LNCAP (cell line): ENCODE data around the gene NPAS3.

ENCODE experiments used
- TF ChIP-seq, protein P1 (sequence below): fragments of 450-650 bp; IDR thresholded peaks from 2 replicates; pipeline ENCODE4 v1.5.1; 2017; ENCODE audit warnings: mild to moderate bottlenecking

Gene NPAS3

DNA sequence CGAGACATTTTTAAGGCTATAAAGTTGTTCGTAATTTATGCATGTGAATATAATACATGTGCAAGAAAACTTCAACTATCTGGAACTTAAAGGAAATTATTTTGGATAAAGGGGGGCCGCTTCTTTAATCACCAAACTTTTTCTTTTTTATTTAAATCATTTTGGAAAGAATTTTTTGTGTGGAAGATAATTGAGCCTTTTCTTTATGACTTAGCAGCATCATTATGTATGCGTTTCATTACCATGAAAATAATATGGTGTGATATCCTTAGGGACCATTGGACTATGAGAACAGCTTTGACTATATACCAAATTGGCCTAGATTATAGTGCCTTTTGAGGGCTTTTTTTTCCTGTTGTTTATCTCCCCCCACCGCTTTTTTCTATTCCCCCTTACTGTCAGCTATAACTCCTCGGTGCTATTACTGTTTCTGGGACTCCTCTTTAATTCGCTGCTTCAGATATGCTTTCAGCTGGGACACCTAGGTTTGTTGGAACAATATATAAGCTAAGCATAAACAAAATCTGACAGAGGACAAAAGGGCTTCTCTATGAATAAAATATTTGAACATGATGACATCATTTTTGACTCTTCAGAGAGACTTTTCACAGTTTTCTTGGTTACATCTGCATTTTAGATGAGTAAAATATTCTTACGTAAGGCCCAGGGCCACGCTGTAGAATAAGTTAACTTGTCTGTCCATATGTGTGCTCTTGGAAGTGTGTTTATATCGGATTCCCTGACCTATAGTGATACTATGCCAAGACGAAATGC lies 392.7 kb downstream of the NPAS3 start:
- TF ChIP-seq, protein P1, sequence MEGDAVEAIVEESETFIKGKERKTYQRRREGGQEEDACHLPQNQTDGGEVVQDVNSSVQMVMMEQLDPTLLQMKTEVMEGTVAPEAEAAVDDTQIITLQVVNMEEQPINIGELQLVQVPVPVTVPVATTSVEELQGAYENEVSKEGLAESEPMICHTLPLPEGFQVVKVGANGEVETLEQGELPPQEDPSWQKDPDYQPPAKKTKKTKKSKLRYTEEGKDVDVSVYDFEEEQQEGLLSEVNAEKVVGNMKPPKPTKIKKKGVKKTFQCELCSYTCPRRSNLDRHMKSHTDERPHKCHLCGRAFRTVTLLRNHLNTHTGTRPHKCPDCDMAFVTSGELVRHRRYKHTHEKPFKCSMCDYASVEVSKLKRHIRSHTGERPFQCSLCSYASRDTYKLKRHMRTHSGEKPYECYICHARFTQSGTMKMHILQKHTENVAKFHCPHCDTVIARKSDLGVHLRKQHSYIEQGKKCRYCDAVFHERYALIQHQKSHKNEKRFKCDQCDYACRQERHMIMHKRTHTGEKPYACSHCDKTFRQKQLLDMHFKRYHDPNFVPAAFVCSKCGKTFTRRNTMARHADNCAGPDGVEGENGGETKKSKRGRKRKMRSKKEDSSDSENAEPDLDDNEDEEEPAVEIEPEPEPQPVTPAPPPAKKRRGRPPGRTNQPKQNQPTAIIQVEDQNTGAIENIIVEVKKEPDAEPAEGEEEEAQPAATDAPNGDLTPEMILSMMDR = no peak

DNA sequence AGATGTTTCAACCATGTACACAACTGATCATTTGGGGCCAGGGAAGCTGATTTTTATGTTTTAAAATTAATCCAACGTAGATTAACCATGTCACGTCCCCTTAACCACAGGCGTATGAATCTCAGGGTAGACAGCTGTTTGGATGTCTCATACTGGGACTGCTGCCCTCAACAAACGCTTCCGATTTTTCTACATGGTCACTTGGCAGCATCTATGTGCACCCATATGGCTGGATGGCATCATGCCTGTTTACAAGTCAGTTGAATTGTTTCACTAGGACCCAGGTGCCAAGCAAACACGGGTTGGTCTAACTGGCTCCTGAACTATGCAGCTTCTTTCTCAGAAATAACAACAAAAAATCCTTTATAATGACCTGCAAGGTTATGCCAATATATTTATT lies 393.8 kb downstream of the NPAS3 start:
- TF ChIP-seq, protein P1 = no peak

- TF ChIP-seq, protein P1 = no peak
Measured at GRCh38 chr14:33335366-33335765, 396.7 kb downstream of the NPAS3 start.

- TF ChIP-seq, protein P1 = peak; percentile 12; the same call in 1 of the 2 replicates
Measured at GRCh38 chr14:33342299-33342974, 403.8 kb downstream of the NPAS3 start.

DNA sequence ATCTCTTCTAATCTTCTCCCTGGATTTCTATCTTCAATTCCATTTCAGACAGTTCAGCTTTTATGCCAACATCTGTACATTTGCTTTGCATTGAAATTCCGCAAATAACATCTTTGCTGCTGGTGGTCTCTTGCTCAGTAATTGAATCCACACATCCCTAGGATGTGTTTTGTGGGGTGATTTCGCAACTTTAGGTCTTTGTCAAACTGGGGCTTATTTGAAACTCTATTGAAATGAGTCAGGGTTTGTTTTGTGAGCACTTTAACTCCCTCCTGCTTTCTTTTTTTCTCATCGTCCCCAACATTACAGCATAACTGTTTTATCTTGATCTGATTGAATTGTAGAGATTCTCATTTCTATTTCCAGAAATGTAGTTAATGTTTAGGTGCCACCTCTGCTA lies 404.3 kb downstream of the NPAS3 start:
- TF ChIP-seq, protein P1 = no peak

- TF ChIP-seq, protein P1 = no peak
Measured at GRCh38 chr14:33347796-33348195, 409.1 kb downstream of the NPAS3 start.

GRCh38 chr14:33348510-33348909 lies 409.8 kb downstream of the NPAS3 start:
- TF ChIP-seq, protein P1 = no peak
